OCI-M2 (cell line): ENCODE results near the gene TENM4.

Source experiments
- DNase-seq: peaks from one replicate; lab custom pipeline; 2025; ENCODE audit not compliant: unreplicated experiment; lab: John Stamatoyannopoulos, UW

TENM4 gene

GRCh38 chr11:78732246-78732645 lies 708.6 kb downstream of the TENM4 start:
- DNase-seq, result no peak

GRCh38 chr11:78731027-78731426 lies 709.8 kb downstream of the TENM4 start:
- no peak for DNase-seq

- DNase-seq, result no peak
Observed at GRCh38 chr11:78730267-78730824, 710.5 kb downstream of the TENM4 start.

DNA sequence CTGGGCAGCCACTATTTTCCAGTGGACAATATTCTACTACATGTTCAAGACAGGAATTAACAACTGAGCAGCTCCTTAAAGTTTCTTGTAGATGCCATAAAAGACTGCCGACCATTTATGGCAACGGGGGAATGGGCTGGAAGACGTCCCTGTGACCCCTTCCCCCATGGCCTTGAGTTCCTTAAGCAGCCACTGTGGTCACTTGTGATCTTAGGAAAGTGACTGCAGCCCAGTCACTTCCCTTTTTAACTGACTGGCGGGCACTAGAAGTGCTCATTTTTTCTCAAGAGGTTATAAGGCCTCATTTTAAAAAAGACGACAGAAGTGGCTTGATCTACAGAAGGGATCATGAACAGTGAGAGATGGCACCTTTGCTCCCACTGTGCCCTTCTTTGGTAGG lies 713.0 kb downstream of the TENM4 start:
- no peak for DNase-seq

DNA sequence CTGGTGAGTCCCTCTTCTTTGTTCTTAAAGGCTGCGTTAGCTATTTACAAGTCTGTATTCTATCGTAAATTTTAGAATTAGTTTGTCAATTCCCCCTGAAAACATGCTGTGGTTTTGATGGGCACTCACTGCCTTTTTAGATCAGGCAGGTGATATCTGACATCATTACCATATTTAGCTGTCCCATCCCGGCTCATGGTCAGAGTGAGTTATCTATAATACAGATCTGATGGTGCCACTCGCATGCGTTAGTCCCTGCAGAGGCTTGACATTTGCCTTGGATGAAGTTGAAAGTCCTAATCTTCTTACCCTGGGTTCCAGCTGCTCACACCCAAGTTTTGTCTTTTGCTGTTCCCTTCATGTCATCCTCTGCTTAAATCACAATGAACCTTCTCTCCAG lies 715.6 kb downstream of the TENM4 start:
- no peak for DNase-seq

DNA sequence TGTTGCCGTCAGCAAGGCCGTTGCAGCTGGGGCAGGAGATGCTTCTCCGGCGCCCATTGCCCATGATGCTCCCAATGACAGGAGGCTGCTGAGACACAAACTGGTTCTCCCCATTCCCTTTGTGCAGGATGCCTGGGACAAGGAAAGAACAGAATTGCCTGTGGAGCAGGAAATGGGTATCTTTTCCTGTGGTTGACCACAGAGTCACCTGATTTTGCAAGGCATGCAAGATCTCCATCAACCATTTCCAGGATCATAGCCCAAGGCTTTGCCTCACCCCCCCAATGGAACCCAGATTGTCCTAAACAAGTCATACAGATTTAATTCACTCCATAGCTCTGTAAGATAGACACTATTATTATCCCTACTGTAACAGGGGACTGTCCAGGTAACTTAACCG lies 718.0 kb downstream of the TENM4 start:
- no peak for DNase-seq

- DNase-seq, result no peak
Observed at GRCh38 chr11:78720281-78720989, 720.4 kb downstream of the TENM4 start.

- DNase-seq, result no peak
Observed at GRCh38 chr11:78717041-78717440, 723.8 kb downstream of the TENM4 start.

GRCh38 chr11:78715639-78716311 lies 725.1 kb downstream of the TENM4 start:
- DNase-seq, result no peak

DNA sequence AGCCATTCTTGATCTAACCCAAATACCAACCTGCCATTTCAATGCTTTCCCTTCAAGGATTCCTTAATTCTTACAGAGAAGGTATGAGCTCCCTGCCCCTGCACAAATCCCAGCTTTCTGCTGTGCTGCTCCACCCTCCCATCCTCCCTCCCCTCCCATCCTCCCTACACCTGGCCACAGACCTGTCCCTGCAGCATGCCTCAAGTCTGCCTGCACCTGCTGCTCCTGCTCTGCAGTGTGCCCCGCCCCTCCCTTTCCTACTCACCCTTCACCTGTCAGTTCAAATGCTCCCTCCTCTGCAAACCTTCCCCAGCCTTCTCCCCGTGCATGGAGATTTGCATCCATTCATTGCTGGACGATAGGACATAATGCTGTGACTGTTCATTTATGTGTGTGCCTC lies 726.3 kb downstream of the TENM4 start:
- no peak for DNase-seq

DNA sequence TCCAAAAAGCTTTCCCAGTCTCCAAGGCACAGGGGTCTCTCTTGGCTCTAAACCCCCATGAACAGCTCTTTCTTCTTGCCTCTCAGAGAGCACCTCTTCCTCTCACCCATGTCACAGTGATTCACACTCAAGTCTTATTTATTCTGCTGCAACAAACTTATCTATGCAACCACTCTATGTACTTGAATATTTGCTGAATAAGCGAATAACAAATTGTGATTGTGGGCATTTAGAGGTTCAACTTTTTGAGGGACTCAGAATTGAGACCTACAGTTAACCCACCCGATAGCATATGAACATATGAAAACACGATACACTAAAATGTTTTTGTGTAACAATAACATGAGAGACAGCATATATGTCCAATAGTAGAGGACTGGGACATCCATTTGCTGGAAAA lies 729.1 kb downstream of the TENM4 start:
- no peak for DNase-seq

DNA sequence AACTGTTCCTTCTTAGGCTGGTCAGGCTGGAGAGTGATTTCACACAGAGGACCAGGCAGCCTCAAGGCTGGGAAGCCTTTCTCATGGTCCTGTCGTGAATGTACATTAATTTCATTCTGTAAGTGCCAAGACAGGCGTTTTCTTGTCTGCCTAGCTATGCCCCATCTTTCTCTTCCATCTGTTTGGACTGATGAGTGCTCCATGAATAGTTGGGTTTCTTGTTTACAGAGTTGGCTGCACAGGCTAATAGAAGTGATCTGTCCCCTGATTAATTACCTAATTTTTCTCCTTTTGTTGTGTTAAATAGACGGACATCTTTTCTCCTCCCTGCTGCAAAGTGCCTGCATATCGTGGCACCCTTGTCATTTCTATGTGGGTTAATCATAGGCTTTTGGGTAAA lies 730.4 kb downstream of the TENM4 start:
- DNase-seq, result no peak

- no peak for DNase-seq
Observed at GRCh38 chr11:78708388-78708787, 732.4 kb downstream of the TENM4 start.

DNA sequence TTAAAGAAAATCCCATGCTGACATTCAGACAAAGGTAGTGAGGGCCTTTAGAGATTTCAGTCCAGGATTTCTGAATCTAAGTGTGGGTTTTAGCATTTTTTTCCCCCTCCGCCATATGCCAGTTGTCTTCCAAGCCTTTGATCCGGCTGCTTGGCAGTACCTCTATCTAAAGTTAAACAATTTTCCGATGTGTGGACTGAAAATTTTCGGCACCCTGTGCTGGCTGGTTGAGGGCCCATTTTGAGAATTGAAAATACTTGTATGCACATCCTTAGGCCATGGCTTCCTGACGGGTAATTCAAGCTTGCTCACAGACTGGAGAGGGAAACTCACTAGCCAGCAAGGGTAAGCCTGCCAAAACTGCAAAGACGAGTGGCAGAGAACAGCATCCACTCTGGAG lies 734.3 kb downstream of the TENM4 start:
- DNase-seq, result no peak

DNA sequence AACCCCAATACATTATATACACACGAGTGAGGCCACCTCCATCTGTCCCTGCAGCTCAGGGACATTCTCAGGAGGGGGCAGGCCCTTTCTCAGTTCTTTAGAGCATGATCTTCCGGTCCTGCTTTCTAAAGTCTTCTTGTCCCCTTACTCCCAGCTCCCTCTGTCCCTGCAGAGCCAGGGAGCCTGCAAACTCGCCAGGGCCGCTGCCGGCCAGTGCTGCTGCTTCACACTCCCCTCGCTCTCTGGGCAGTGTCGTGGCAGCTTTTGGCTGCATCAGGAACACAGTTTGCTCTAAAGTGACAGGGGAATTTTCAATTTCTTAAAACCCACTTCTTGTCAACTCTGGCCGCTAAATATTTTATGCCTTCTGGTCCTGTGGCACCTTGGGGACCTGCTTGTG lies 736.0 kb downstream of the TENM4 start:
- DNase-seq, result no peak

DNA sequence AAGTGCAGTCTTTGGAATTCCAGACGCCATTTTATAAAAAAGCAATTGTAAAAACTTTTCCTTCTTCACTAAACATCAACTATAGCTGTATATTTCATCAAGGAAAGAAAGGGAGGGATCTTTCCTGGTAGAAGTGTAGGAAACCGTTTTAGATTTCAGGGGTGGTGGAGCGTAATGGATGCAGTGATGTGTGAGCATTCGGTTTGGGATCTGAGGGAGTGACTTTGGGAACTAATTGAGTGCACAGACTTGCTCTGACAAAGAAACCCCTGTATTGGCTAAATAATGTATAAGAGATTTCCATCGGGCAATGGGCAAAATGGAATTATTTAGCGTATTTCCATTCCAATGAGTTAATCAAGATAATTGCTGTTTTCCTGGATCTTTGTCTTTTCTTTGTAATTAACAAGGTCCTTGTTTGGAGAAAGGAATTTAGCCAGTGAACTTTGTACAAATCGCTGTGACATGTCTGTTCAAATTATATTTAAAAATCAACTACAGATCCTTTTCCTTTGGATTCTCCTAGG lies 741.2 kb downstream of the TENM4 start:
- DNase-seq, result no peak

DNA sequence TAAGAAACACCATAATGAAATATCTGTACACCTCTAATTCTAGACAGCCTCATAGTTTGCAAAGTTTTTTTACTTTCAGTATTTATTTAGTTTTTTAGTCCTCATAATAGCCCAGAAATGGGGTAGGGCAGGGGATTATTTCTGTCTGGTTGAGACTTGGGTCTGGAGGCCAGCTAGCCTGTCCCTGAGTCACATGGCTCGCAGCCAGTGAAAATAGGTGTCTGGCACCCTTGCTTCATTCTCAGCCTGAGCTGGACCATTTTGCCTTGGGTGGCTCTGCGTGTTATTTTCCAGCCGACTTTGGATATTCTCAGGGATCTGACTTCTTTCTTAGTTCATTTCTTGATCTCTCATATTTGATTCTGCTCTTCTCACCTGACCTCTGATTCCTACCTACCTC lies 742.2 kb downstream of the TENM4 start:
- no peak for DNase-seq

GRCh38 chr11:78696177-78696576 lies 744.7 kb downstream of the TENM4 start:
- DNase-seq, result no peak

- DNase-seq, result no peak
Observed at GRCh38 chr11:78694152-78694551, 746.7 kb downstream of the TENM4 start.

- no peak for DNase-seq
Observed at GRCh38 chr11:78691215-78691614, 749.6 kb downstream of the TENM4 start.

- DNase-seq, result no peak
Observed at GRCh38 chr11:78690352-78690987, 750.4 kb downstream of the TENM4 start.
